ENCODE results near the gene FBLN1.

The FBLN1 gene

DNA sequence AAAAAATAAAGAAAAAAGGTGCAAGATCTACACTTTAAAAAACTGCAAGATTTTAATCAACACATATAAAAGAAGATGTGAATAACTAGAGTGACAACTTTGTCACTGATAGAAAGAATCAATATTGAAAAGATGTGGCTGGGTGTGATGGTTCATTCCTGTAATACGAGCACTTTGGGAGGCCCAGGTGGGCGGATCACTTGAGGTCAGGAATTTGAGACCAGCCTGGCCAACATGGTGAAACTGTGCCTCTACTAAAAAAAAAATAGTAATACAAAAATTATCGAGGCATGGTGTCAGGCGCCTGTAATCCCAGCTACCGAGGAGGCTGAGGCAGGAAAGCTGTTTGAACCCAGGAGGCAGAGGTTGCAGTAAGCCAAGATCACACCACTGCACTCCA is 21.0 kb upstream of the FBLN1 start:
- H3K27me3 ChIP-seq (ENCODE audit: control insufficient read depth in 1 of 2, insufficient read depth in 1 of 2, low read length in 2 of 2): peaks cover 0 to 5% of the 10 kb centered on the region in 2 experiments
- H3K23ac ChIP-seq (ENCODE audit: low read length in 2 of 2): no peak overlapping the region
- H2BK5ac ChIP-seq (ENCODE audit: low read depth, low read length, poor library complexity, severe bottlenecking): no peak overlapping the region
- no peak overlapping the region for H3K9ac ChIP-seq (ENCODE audit: low read length)
- H3K27ac ChIP-seq (ENCODE audit: low read length, poor library complexity, severe bottlenecking): no peak overlapping the region
- H3K4me1 ChIP-seq (ENCODE audit: control insufficient read depth, insufficient read depth, low read depth, low read length): peaks cover 4% of the 10 kb centered on the region
- H3K4ac ChIP-seq (ENCODE audit: low read depth in 1 of 2, low read length in 2 of 2): no peak overlapping the region
- no peak overlapping the region for H3K4me2 ChIP-seq (ENCODE audit: low read length, poor library complexity, severe bottlenecking)
- H2AFZ ChIP-seq (ENCODE audit: low read depth, low read length): no peak overlapping the region
- H2BK15ac ChIP-seq (ENCODE audit: low read depth, poor library complexity, severe bottlenecking): no peak overlapping the region
- 96% methylated on average over 5 of the region's 5 CpGs for WGBS
- no peak overlapping the region for H2BK120ac ChIP-seq (ENCODE audit: low read depth, low read length)
- no peak for DNase-seq
- H3K36me3 ChIP-seq (ENCODE audit: control insufficient read depth in 1 of 2, insufficient read depth in 2 of 2, low read depth in 1 of 2, low read length in 2 of 2): no peaks in the 10 kb centered on the region
- H3K9me3 ChIP-seq (ENCODE audit: control insufficient read depth, low read length): no peaks in the 10 kb centered on the region
- no peaks in the 10 kb centered on the region for H3K79me1 ChIP-seq (replicated peaks; ENCODE audit: low read length, poor library complexity, severe bottlenecking)
- H3K14ac ChIP-seq (ENCODE audit: low read length in 2 of 2): no peak overlapping the region
- no peak overlapping the region for H3K4me3 ChIP-seq (ENCODE audit: insufficient read depth in 1 of 2, low read depth in 1 of 2, low read length in 2 of 2)
- H4K91ac ChIP-seq (ENCODE audit: low read length): no peak overlapping the region
- no peak overlapping the region for H2AK5ac ChIP-seq (ENCODE audit: low read length, severe bottlenecking)
- no peak overlapping the region for H3K18ac ChIP-seq (ENCODE audit: low read depth in 1 of 2, low read length in 2 of 2)
- H4K8ac ChIP-seq (ENCODE audit: low read length): no peak overlapping the region
- H2BK12ac ChIP-seq (ENCODE audit: low read length in 2 of 2): no peak overlapping the region

DNA sequence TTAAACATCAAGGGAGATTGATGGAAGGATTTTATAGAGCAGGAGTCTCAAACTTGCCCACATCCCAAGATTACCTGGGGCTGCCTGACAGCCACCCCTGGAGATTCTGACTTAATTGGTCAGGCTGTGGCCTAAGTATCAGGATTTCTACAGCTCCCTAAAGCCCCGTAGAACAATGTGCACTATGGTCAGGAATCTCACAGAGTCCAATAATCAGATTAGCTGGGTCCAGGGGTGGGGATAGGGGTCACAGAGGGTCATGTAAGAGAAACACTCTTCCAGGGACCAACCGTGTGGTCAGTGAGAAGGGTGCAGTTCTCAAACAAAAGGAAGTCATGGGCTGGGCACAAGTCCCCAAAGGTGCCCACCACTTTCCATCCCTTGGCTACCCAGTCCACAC is 20.5 kb upstream of the FBLN1 start:
- Histone ChIP-seq H2BK12ac (ENCODE audit: low read length in 2 of 2) (no peak overlapping the region), H3K14ac (ENCODE audit: low read length in 2 of 2) (no peak overlapping the region)

DNA sequence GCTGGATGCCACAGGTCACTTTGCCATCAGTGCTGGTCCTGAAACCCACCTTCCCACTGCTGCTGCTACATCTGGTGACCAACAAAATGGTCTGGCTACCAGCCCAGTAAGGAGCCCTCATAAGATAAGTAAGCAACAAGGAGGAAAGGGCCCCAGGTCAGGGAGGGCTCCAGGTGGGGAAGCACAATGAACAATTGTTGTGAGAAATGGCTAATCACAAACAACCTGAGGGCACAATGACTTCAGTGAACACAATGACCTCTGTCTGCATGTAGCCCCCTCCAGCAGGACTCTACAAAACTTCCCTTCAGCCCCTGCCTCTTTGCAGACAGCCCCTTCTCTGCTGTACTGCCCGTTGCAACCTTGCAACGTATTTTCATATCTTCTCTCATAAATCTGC is 19.4 kb upstream of the FBLN1 start:
- Histone ChIP-seq H4K8ac (ENCODE audit: low read length) (no peak overlapping the region), H2AFZ (ENCODE audit: low read depth, low read length) (no peak overlapping the region), H2BK12ac (ENCODE audit: low read length in 2 of 2) (no peak overlapping the region), H3K4me2 (ENCODE audit: low read length, poor library complexity, severe bottlenecking) (no peak overlapping the region), H2BK15ac (ENCODE audit: low read depth, poor library complexity, severe bottlenecking) (no peak overlapping the region), H3K36me3 (ENCODE audit: control insufficient read depth in 1 of 2, insufficient read depth in 2 of 2, low read depth in 1 of 2, low read length in 2 of 2) (no peaks in the 10 kb centered on the region), H3K23ac (ENCODE audit: low read length in 2 of 2) (no peak overlapping the region), H3K27me3 (ENCODE audit: control insufficient read depth in 1 of 2, insufficient read depth in 1 of 2, low read length in 2 of 2) (peaks cover 0 to 5% of the 10 kb centered on the region in 2 experiments), H3K9me3 (ENCODE audit: control insufficient read depth, low read length) (no peaks in the 10 kb centered on the region), H2AK5ac (ENCODE audit: low read length, severe bottlenecking) (no peak overlapping the region), H3K18ac (ENCODE audit: low read depth in 1 of 2, low read length in 2 of 2) (no peak overlapping the region), H4K91ac (ENCODE audit: low read length) (no peak overlapping the region), H3K4me1 (ENCODE audit: control insufficient read depth, insufficient read depth, low read depth, low read length) (peaks cover 1% of the 10 kb centered on the region), H3K4me3 (ENCODE audit: insufficient read depth in 1 of 2, low read depth in 1 of 2, low read length in 2 of 2) (no peak overlapping the region), H3K9ac (ENCODE audit: low read length) (no peak overlapping the region), H2BK120ac (ENCODE audit: low read depth, low read length) (no peak overlapping the region), H3K27ac (ENCODE audit: low read length, poor library complexity, severe bottlenecking) (no peak overlapping the region), H3K14ac (ENCODE audit: low read length in 2 of 2) (no peak overlapping the region), H3K4ac (ENCODE audit: low read depth in 1 of 2, low read length in 2 of 2) (no peak overlapping the region), H2BK5ac (ENCODE audit: low read depth, low read length, poor library complexity, severe bottlenecking) (no peak overlapping the region), H3K79me1 (replicated peaks; ENCODE audit: low read length, poor library complexity, severe bottlenecking) (no peaks in the 10 kb centered on the region)
- 79% methylated on average over 2 of the region's 2 CpGs for WGBS
- no peak for DNase-seq

More for the DNA sequence above, 20.5 kb upstream of the FBLN1 start:
- Histone ChIP-seq H3K23ac (ENCODE audit: low read length in 2 of 2) (no peak overlapping the region), H4K91ac (ENCODE audit: low read length) (no peak overlapping the region), H3K27me3 (ENCODE audit: control insufficient read depth in 1 of 2, insufficient read depth in 1 of 2, low read length in 2 of 2) (peaks cover 0 to 5% of the 10 kb centered on the region in 2 experiments), H3K4ac (ENCODE audit: low read depth in 1 of 2, low read length in 2 of 2) (no peak overlapping the region), H3K9me3 (ENCODE audit: control insufficient read depth, low read length) (no peaks in the 10 kb centered on the region), H2AFZ (ENCODE audit: low read depth, low read length) (no peak overlapping the region), H3K4me2 (ENCODE audit: low read length, poor library complexity, severe bottlenecking) (no peak overlapping the region), H3K79me1 (replicated peaks; ENCODE audit: low read length, poor library complexity, severe bottlenecking) (no peaks in the 10 kb centered on the region), H2BK5ac (ENCODE audit: low read depth, low read length, poor library complexity, severe bottlenecking) (no peak overlapping the region), H3K9ac (ENCODE audit: low read length) (no peak overlapping the region), H3K27ac (ENCODE audit: low read length, poor library complexity, severe bottlenecking) (no peak overlapping the region), H2BK15ac (ENCODE audit: low read depth, poor library complexity, severe bottlenecking) (no peak overlapping the region), H3K4me1 (ENCODE audit: control insufficient read depth, insufficient read depth, low read depth, low read length) (peaks cover 4% of the 10 kb centered on the region), H3K36me3 (ENCODE audit: control insufficient read depth in 1 of 2, insufficient read depth in 2 of 2, low read depth in 1 of 2, low read length in 2 of 2) (no peaks in the 10 kb centered on the region), H3K18ac (ENCODE audit: low read depth in 1 of 2, low read length in 2 of 2) (peak overlapping the region in 1 of 2 experiments; percentile 68), H3K4me3 (ENCODE audit: insufficient read depth in 1 of 2, low read depth in 1 of 2, low read length in 2 of 2) (no peak overlapping the region), H2BK120ac (ENCODE audit: low read depth, low read length) (no peak overlapping the region), H4K8ac (ENCODE audit: low read length) (no peak overlapping the region), H2AK5ac (ENCODE audit: low read length, severe bottlenecking) (no peak overlapping the region)
- DNase-seq: no peak
- 81% methylated on average over 2 of the region's 2 CpGs for WGBS

DNA sequence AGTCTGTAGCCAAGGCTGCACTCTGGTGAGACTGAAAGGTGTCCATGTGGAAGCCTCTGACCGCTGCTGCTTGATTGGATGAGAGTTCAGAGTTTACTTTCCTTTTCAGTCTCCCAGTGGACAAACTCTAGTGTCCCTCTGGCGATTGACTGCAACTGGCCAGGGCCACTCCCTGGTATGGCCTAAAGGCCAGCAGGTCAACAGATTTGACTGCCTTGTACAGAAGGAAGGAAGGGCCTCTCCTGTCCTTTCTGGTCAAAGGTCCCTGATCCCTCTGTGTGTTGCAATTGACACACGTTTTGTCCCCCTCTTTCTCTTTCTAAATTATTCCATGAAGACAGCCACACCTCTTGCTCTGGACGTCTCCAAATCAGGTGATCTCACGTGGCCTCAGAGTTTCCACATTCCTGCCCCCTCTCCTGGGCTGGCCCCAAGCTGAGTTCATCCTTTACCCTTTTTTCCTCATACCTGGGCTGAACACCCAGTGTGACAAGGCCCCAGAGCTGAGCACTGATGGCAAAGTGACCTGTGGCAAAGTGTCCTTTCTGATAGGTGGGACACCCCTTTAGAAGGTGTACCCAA is 18.7 kb upstream of the FBLN1 start:
- H3K4ac ChIP-seq (ENCODE audit: low read depth in 1 of 2, low read length in 2 of 2): peak overlapping the region in 1 of 2 experiments; percentile 59
- H2AFZ ChIP-seq (ENCODE audit: low read depth, low read length): no peak overlapping the region
- H4K8ac ChIP-seq (ENCODE audit: low read length): no peak overlapping the region
- H3K14ac ChIP-seq (ENCODE audit: low read length in 2 of 2): no peak overlapping the region
- H3K4me2 ChIP-seq (ENCODE audit: low read length, poor library complexity, severe bottlenecking): no peak overlapping the region
- H3K27ac ChIP-seq (ENCODE audit: low read length, poor library complexity, severe bottlenecking): no peak overlapping the region
- DNase-seq: no peak
- no peak overlapping the region for H3K9ac ChIP-seq (ENCODE audit: low read length)
- H2BK12ac ChIP-seq (ENCODE audit: low read length in 2 of 2): peak overlapping the region in 1 of 2 experiments; percentile 10
- H2AK5ac ChIP-seq (ENCODE audit: low read length, severe bottlenecking): no peak overlapping the region
- no peaks in the 10 kb centered on the region for H3K4me1 ChIP-seq (ENCODE audit: control insufficient read depth, insufficient read depth, low read depth, low read length)
- H3K9me3 ChIP-seq (ENCODE audit: control insufficient read depth, low read length): no peaks in the 10 kb centered on the region
- no peak overlapping the region for H2BK120ac ChIP-seq (ENCODE audit: low read depth, low read length)
- H4K91ac ChIP-seq (ENCODE audit: low read length): peak overlapping the region; percentile 41
- H2BK15ac ChIP-seq (ENCODE audit: low read depth, poor library complexity, severe bottlenecking): no peak overlapping the region
- no peak overlapping the region for H3K23ac ChIP-seq (ENCODE audit: low read length in 2 of 2)
- no peak overlapping the region for H3K18ac ChIP-seq (ENCODE audit: low read depth in 1 of 2, low read length in 2 of 2)
- no peaks in the 10 kb centered on the region for H3K79me1 ChIP-seq (replicated peaks; ENCODE audit: low read length, poor library complexity, severe bottlenecking)
- H3K4me3 ChIP-seq (ENCODE audit: insufficient read depth in 1 of 2, low read depth in 1 of 2, low read length in 2 of 2): no peak overlapping the region
- no peak overlapping the region for H2BK5ac ChIP-seq (ENCODE audit: low read depth, low read length, poor library complexity, severe bottlenecking)
- H3K27me3 ChIP-seq (ENCODE audit: control insufficient read depth in 1 of 2, insufficient read depth in 1 of 2, low read length in 2 of 2): peaks cover 0 to 5% of the 10 kb centered on the region in 2 experiments
- no peaks in the 10 kb centered on the region for H3K36me3 ChIP-seq (ENCODE audit: control insufficient read depth in 1 of 2, insufficient read depth in 2 of 2, low read depth in 1 of 2, low read length in 2 of 2)
- 83% methylated on average over 5 of the region's 5 CpGs for WGBS

Measured in mesenchymal stem cell (in vitro differentiated cells and primary cell).